Activated T-helper 1 cell treated with Interleukin-2 at 50 U/mL for 16 hours (primary cell): ENCODE results near the gene PAQR9.

Source experiments
- DNase-seq: peaks from one replicate; pipeline ENCODE4 v3.0.0-alpha.2; 2020; ENCODE audit warnings: low read depth

PAQR9 gene

DNA sequence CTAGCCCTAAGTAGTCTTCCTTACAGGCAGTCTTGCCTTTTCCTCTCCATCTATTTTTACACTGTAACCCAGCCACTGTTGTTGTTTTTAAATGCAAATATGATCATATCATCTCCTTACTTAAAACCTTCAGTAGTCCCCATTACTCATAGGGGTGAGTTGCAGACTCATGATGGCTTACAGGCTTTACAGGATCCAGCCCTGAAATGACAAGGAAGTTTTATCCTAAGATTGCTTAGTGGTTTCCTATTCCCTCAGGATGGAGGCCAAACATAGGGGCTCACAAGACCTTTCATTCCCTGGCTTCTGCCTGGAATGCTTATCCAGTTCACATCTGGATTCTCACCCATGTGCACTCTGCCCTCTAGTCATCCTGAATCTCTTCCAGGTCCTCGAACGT is 46.9 kb downstream of the PAQR9 start:
- no peak for DNase-seq

DNA sequence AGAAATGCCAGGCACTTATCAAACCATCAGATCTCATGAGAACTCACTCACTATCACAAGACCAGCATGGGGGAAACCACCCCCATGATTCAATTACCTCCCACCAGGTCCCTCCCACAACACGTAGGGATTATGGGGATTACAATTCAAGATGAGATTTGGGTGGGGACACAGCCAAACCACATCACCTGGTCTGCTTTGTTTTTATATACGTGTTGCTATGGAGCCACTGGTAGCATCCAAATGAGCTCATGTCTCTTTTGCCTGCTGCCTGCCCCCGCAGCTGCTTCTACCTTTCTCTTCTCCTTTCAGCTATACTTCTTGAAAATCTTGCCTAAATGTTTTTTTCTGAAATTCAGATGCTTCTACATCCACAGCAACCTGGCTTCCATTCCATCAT is 47.8 kb downstream of the PAQR9 start:
- DNase-seq = no peak

DNA sequence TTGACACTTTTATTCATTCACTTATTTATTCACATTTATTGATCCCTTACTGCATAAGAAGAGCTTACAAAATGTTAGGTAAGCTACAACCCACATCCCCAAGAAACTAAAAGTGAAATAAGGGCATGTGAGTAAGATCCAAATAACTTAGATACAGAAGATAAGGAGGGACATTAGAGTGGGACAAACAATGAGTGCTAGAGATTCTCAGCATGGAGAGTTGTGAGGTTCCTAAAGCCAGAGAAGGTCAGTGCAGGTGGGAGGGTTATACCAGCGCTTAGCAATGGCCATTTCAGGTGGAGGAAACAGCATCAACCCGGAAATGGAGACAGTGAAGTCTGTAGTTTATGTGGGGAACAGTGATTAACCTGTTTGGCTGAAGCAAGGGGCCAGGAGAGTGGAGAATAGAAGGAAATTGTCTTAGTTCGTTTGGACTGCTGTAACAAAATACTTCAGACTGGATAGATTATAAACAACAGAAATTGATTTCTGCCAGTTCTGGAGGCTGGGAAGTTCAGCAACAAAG is 49.1 kb downstream of the PAQR9 start:
- DNase-seq = no peak

DNA sequence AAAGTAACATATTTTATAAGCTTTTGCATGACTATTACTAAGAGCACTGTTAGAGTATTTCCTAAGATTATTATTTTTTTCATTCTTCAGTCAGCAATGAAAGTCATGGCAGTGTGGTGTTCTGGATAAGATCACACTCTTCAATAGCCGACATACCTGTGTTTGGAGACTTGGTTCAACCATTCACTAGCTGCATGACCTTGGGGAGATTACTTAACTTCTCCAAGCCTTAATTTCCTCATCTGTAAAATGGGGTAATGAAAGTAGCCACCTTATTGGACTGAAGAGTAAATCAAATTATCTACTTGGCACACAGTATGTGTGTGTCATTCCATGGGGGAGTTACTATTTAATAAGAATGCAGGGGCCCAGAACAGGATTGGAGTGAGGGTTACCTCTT is 50.0 kb downstream of the PAQR9 start:
- DNase-seq = no peak

DNA sequence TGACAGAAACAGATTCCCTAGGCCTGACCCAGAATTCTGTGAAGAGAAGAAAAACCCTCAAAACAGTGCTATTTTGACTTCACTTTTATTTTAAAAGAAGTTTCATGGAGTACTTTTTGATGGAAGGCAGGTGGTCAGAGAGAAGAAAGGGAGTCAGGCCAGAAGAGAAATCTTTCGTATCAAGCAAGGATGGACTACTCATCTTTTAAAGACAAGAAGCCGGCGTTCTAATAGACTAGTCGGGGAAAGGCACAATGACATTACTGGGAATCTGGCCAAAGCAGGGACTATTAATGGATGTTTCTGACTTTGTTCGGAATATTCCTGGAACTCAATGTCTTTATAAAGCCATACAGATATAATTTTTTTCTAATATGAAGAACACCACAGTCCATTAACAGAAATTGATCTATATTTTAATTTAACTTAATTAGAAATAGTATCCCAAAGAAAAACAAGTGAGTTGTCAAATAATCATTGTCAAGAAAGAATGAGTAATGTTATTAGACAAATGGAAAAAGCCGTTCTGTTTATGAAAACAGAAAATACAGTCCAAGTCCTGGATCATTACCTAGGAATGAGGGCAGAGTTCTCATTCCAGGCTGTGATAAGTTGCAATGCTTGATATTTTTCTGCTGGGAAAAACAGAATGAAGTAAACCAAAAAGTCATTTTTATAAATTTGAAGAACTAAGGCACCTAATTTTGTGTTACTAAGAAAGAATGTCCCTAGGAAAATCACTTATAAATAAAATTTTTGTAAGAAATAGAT is 50.9 kb downstream of the PAQR9 start:
- no peak for DNase-seq
